HG03521 (cell line): ENCODE results near the gene AMACR.
"Not testable (repeated sequence)": the region's sequence is repeated elsewhere in the genome, so short reads cannot be mapped to it uniquely, and the experiment has no call there.

Experiments used
- ATAC-seq: cut with Tn5 transposase; IDR thresholded peaks from one replicate; pipeline ENCODE4 v1.9.1; 2021; ENCODE audit warnings: mild to moderate bottlenecking, moderate library complexity; ENCODE audit not compliant: unreplicated experiment

Gene AMACR

GRCh38 chr5:33969572-33970452 lies 38.0 kb downstream of the AMACR start:
- ATAC-seq: peak; percentile 61

DNA sequence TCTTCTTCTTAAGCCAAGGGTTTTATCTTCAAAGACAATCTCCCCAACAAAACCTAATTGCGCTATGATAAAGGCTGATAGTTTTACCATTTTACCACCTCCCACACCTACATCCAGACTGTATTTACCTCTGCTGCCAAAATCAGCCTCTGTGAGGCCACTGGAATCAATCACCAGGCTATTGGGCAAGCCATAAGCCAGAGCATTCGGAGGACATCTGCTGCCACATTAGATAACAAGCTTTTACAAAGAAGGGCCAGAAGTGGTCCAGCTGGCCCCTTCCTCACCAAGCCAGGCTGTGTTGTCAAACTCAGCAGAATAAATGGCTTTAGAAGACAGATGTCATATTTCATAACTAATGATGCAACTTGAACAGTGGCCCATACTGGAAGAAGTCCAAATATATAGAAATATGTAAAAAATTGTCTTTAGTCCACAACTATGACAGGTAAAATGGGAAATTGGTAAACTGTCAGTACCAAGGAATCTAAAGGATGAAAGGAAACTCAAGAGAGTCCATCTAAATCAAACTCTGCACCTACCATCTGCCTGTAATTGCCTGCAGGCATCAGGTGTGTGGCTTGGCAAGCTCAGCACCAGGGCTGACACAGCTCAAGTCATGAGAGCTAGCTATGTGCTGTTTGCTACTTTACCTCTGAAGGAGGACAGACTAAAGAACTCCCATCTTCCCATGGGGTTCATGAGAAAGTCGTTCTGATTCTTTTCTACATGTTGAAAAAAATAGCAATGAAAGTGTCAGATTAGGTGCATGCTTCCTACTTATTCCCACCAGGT lies 39.4 kb downstream of the AMACR start:
- ATAC-seq: no peak

DNA sequence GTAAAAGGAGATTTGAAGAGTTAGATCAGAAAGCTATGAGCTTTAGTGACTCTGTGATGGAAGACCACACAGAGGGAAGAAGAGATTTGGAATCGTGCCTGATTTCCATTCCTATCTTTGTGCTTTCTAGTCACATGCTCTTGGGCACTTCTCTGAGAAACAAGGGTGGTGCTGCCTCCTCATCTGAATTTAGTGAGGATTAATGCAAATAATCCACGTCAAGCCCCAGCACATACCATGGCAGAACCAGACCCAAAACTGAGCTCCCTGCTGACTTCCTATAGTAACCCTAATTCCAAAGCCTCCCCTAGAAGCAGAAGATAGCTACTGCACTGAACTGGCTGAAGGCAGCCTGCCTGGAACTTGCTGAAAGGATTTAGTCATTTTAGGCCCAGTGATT lies 41.0 kb downstream of the AMACR start:
- ATAC-seq: no peak

DNA sequence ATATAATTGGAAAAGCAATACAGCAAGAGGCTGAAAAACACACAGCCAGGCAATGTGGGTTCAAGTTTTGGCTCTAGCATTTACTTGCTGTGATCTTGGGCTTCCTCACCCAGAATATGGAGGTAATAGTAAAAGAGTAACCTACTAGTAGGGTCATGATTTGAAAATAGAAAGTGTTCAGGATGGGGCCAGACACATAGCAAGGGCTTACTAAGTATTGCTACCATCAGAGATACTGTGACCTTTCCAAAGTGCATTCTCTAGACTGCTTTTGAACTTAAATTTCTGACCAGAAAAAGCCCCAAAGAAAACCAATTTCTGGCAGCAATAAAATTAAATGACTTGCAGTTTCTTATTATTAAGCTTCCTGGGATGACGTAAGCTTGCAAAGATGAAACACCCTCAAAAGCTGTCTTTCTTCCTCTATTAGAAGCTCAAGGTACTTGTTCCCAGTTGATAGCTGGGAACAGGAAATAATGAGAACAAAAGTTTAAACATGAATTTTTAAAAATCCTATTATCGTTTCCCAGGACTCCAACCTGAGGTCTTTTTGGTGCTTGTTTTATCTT lies 43.6 kb downstream of the AMACR start:
- ATAC-seq: no peak

GRCh38 chr5:33958176-33958575 lies 49.7 kb downstream of the AMACR start:
- no peak for ATAC-seq

DNA sequence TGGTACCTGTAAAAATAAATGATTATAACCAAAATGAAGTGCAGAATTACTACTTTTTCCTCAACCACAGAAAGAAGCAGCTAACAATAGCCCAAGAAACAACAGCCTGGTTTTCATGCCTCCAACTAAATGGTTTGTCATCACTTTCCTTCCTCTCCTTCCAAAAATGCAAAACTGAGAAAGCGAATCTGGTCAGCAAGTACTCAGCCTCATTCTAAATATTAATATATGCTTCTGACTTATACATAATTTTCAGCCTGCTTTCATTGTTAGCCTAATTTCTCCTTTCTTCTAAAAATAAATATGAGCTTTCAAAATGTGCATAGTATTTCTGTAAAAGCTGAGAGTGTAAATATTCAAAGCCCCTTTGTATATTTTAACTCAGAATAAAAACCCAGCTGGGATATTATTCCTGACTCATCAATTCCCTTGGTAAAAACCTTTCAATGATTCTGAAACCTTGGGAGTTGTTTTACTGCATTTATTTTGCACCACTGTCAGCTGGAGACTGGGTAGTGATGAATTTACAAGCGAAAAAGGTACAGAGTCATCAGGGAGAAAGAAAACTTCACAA lies 50.2 kb downstream of the AMACR start:
- ATAC-seq: no peak

GRCh38 chr5:33952175-33952574 lies 55.7 kb downstream of the AMACR start:
- ATAC-seq: not testable (repeated sequence)

- ATAC-seq: no peak
Measured at GRCh38 chr5:33944543-33945132, 63.2 kb downstream of the AMACR start.

DNA sequence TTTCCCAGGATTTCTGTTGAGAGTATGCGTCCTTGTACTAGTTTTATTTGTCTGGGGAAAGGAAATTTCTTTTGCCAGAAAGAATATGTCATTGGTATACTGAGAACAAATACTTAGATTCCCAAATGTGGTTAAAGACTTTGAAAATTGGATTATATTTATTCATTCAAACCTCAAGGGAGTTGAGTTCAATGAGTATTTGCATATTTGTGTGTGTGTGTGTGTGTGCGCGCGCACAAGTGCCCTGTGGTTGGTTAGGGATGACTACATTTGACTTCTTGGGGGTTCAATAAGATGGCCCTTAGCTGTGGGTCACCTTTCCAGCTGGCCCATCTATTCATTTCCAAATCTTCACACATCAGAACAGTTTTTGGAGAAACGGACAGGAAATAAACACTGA lies 66.8 kb downstream of the AMACR start:
- no peak for ATAC-seq

DNA sequence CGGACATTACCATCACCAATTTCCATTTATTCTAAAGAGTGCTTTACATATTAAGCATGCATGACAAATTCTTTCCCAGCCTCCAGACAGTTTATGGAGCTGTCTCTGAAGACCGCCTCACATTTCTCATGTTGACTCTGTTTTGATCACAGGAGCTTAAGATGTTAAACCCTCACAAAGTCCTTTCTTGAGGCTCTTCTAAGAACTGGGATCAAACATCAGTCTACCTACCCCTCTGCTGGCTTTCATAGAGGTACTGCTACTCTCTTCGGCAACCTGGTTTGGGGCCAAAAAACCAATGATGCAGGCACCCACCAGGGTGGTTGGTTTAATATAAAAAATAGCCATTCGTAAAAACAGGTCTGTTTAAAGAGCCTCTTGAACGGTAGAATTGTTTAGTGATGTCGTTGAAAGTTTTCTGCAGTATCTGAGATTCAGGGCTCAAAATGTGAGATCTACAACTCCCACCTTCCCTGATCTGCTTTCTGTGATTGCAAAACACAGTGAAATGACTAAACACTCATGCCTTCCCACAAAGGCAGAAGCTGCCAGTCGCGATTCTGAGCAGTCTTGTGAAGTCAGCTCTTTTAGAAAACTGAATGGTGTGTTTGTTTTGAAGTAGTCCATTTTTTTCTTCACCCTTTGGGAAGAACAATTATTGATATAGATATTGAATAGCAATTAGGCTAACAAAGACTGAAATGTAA lies 68.1 kb downstream of the AMACR start:
- no peak for ATAC-seq

GRCh38 chr5:33938881-33939280 lies 69.0 kb downstream of the AMACR start:
- no peak for ATAC-seq

- no peak for ATAC-seq
Measured at GRCh38 chr5:33938507-33938796, 69.4 kb downstream of the AMACR start.

DNA sequence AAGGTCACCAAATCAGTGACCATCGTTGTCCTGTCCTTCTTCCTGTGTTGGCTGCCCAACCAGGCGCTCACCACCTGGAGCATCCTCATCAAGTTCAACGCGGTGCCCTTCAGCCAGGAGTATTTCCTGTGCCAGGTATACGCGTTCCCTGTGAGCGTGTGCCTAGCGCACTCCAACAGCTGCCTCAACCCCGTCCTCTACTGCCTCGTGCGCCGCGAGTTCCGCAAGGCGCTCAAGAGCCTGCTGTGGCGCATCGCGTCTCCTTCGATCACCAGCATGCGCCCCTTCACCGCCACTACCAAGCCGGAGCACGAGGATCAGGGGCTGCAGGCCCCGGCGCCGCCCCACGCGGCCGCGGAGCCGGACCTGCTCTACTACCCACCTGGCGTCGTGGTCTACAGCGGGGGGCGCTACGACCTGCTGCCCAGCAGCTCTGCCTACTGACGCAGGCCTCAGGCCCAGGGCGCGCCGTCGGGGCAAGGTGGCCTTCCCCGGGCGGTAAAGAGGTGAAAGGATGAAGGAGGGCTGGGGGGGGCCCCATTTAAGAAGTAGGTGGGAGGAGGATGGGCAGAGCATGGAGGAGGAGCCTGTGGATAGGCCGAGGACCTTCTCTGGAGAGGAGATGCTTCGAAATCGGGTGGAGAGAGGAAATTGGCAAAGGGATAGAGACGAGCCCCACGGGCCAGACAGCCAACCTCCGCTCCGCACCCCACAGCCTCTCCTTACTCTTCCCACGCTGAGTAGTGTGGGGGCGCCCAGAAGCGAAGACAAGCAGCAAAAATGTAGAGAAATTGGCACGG lies 69.9 kb downstream of the AMACR start:
- no peak for ATAC-seq

DNA sequence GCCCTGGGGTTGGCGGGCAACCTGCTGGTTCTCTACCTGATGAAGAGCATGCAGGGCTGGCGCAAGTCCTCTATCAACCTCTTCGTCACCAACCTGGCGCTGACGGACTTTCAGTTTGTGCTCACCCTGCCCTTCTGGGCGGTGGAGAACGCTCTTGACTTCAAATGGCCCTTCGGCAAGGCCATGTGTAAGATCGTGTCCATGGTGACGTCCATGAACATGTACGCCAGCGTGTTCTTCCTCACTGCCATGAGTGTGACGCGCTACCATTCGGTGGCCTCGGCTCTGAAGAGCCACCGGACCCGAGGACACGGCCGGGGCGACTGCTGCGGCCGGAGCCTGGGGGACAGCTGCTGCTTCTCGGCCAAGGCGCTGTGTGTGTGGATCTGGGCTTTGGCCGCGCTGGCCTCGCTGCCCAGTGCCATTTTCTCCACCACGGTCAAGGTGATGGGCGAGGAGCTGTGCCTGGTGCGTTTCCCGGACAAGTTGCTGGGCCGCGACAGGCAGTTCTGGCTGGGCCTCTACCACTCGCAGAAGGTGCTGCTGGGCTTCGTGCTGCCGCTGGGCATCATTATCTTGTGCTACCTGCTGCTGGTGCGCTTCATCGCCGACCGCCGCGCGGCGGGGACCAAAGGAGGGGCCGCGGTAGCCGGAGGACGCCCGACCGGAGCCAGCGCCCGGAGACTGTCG lies 70.7 kb downstream of the AMACR start:
- ATAC-seq: no peak

- ATAC-seq: no peak
Measured at GRCh38 chr5:33936381-33937016, 71.4 kb downstream of the AMACR start, which contains the start of gene RXFP3. Gene RXFP3, plus strand, starts transcription at chr5:33936386. Its CDS starts 355 bp downstream, at chr5:33936741.
